ENCODE measurements around the gene CDADC1.

The CDADC1 gene

DNA sequence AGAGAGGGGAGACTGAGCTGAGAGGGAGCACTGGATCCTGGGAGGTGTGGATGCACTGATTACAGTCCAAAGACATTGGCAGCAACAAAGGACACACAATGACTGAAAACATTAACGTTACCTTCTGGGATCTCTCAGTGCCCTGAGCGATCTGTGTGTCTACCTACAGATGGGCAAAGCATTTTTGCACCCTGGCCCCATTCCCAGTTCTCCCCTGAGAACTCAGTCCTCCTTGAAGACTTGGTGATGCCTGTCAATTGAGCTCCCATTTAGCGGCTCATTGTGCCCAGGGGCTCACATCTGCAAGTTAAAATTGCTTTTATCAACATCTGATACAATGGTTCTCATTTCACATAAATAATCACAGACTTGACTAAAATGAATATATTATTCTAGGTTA is 62.5 kb downstream of the CDADC1 start:
- TF ChIP-seq, protein P1, sequence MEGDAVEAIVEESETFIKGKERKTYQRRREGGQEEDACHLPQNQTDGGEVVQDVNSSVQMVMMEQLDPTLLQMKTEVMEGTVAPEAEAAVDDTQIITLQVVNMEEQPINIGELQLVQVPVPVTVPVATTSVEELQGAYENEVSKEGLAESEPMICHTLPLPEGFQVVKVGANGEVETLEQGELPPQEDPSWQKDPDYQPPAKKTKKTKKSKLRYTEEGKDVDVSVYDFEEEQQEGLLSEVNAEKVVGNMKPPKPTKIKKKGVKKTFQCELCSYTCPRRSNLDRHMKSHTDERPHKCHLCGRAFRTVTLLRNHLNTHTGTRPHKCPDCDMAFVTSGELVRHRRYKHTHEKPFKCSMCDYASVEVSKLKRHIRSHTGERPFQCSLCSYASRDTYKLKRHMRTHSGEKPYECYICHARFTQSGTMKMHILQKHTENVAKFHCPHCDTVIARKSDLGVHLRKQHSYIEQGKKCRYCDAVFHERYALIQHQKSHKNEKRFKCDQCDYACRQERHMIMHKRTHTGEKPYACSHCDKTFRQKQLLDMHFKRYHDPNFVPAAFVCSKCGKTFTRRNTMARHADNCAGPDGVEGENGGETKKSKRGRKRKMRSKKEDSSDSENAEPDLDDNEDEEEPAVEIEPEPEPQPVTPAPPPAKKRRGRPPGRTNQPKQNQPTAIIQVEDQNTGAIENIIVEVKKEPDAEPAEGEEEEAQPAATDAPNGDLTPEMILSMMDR (IDR thresholded peaks at IDR 0.05; ENCODE audit: low read depth, low read length), result no peak
- H3K4me3 ChIP-seq (ENCODE audit: low read depth, low read length), result no peak overlapping the region

DNA sequence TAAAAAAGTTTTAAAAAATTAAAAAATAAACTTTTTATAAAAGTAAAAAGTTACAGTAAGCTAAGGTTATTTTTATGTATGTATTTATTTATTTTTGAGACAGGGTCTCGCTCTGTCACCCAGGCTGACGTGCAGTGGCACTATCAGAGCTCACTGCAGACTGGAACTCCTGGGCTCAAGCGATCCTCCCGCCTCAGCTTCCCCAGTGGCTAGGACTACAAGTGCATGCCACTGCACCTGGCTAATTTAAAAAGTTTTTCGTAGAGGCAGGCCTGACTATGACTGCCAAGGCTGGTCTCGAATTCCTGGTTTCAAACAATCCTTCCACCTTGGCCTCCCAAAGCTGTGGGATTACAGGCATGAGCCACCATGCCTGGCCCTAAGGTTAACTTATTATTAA is 64.1 kb downstream of the CDADC1 start:
- TF ChIP-seq, protein P1 (IDR thresholded peaks at IDR 0.05; ENCODE audit: low read depth, low read length), result no peak

DNA sequence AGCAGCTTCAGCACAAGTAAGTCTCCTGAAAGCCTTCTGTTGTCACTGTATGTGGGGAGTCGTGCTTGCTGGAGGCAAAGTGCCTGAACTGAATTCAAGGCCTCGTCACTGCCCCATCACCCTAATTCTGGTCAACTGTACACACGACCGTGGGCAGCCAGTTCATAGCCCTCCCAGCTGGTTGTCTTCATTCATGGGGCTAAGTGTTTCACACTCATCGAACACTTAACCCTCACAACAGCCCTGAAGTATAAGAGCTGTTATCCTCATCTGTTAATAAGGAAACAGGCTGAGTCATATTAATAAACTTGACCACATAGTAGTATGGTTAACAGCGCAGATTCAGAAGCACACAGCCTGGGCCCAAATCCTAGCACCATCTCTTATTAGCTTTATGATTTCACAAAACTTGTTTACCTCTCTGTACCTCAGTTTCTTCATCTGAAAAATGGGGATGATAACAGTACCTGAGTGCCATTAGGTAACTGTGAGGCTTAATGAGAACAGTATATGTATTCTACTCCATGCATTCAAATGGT is 66.7 kb downstream of the CDADC1 start:
- TF ChIP-seq, protein P1 (IDR thresholded peaks at IDR 0.05; ENCODE audit: low read depth, low read length), result no peak
- no peak overlapping the region for H3K4me3 ChIP-seq (ENCODE audit: low read depth, low read length)

More for the DNA sequence above, 64.1 kb downstream of the CDADC1 start:
- H3K4me3 ChIP-seq (ENCODE audit: low read depth, low read length), result no peak overlapping the region

DNA sequence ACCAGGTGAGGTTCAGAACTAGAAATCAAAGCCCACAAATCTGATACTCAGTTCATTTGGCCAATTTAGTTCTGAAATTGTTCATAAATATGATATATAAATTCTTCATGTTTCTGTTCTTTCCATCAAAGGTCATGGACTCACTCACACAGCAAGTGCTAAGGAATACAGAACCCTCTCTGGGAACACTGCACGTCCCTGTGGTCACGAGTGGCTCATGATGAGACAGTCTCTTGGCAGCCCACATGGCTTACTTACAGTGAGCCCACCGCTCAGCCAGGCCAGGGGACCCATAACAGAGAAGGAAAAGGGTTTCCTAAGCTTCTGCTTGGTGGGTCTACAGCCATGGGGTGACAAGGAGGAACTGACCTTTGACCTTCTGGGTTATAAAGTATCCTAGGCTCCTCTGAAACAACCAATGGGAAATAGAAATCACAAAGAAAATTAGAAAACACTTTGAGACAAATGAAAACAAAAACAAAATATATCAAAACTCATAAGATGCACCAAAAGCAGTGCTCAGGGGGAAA is 67.4 kb downstream of the CDADC1 start:
- H3K4me3 ChIP-seq (ENCODE audit: low read depth, low read length), result no peak overlapping the region
- TF ChIP-seq, protein P1 (IDR thresholded peaks at IDR 0.05; ENCODE audit: low read depth, low read length), result no peak

DNA sequence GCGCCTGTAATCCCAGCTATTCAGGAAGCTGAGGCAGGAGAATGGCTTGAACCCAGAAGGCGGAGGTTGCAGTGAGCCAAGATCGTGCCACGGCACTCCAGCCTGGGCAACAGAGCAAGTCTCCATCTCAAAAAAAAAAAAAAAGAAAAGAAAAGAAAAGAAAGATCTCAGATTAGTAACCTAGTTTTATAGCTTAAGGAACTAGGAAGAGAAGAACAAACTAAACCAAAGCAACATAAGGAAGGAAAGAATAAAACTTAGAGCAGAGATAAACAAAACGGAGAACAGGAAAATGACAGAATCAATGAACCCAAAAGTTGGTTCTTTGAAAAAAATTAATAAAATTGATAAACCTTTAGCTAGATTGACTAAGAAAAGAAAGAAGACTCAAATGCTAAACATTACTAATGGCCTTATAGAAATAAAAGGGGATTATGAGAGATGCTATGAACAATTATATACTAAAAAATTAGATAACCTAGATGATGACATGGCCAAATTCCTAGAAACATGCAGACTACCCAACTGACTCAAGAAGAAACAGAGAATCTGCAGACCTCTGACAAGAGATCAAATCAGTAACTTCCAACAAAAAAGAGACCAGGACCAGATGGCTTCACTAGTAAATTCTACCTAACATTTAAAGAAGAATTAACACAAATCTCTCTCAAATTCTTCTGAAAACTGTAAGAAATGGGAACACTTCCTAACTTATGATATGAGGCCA is 68.2 kb downstream of the CDADC1 start:
- TF ChIP-seq, protein P1 (IDR thresholded peaks at IDR 0.05; ENCODE audit: low read depth, low read length), result no peak
- no peak overlapping the region for H3K4me3 ChIP-seq (ENCODE audit: low read depth, low read length)

DNA sequence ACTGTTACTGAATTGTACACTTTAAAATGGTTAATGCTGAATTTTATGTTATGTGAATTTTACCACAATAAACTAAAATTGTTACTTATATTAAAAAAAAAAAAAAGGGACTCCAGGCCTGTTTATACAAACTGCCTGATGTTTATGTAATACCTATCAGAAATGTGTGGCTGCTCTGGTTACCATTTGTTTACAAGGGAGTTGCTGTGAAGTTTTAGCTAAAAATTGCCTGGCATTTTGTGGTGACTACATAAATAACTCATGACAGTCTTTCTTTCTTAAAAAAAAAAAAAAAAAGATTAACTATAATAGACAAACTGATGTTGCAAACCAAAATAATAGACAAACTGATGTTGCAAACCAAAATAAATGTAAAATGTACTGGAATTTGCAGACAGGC is 71.8 kb downstream of the CDADC1 start:
- TF ChIP-seq, protein P1 (IDR thresholded peaks at IDR 0.05; ENCODE audit: low read depth, low read length), result no peak
- no peak overlapping the region for H3K4me3 ChIP-seq (ENCODE audit: low read depth, low read length)

DNA sequence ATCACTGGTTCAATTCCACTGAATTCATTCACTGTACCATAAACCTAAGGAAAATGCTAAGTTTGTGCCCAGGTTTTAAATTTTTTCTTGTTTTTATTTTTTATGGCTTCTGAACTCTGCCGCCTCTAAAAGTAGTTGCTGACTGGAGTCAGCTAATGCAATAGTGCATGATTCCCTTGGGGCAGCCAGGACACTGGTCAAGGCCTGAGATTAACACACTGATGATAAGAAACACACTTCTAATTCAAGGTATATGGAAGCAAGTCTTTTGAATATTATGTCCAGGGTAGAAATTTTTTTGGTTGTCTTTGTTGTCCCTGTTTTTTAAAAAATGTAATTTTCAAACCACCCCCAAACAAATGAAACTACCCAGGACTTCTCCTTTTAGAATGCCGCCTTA is 72.2 kb downstream of the CDADC1 start:
- no peak overlapping the region for H3K4me3 ChIP-seq (ENCODE audit: low read depth, low read length)
- TF ChIP-seq, protein P1 (IDR thresholded peaks at IDR 0.05; ENCODE audit: low read depth, low read length), result no peak

All from WI38 (cell line).